Trophoblast cell (in vitro differentiated cells and primary cell): ENCODE data around the gene AGPS.

Experiments
- DNase-seq, 2 donors: peaks; one replicate each; pipeline ENCODE4 v3.0.0-alpha.2; 2016
- H2AFZ ChIP-seq: 2 replicates; pipeline ENCODE4 v1.6.1; 2013; ENCODE audit warnings: low read length, moderate library complexity, mild to moderate bottlenecking; ENCODE audit not compliant: insufficient read depth, poor library complexity
- H2AK5ac ChIP-seq: 2 replicates; pipeline ENCODE4 v1.6.1; 2013; ENCODE audit warnings: mild to moderate bottlenecking, low read length
- H2BK120ac ChIP-seq: 2 replicates; pipeline ENCODE4 v1.6.1; 2013; ENCODE audit warnings: low read length, mild to moderate bottlenecking, moderate library complexity; ENCODE audit not compliant: insufficient read depth, poor library complexity
- H2BK12ac ChIP-seq: 2 replicates; pipeline ENCODE4 v1.6.1; 2013; ENCODE audit warnings: mild to moderate bottlenecking, low read length, moderate library complexity
- H2BK5ac ChIP-seq: 2 replicates; pipeline ENCODE4 v1.6.1; 2013; ENCODE audit warnings: low read length, low read depth, moderate library complexity, mild to moderate bottlenecking; ENCODE audit not compliant: poor library complexity
- H3K14ac ChIP-seq: 2 replicates; pipeline ENCODE4 v1.6.1; 2013; ENCODE audit warnings: mild to moderate bottlenecking, low read length
- H3K18ac ChIP-seq: 2 replicates; pipeline ENCODE4 v1.6.1; 2013; ENCODE audit warnings: mild to moderate bottlenecking, low read length
- H3K23ac ChIP-seq: 2 replicates; pipeline ENCODE4 v1.6.1; 2013; ENCODE audit warnings: low read length
- H3K27ac ChIP-seq: 2 replicates; pipeline ENCODE4 v1.5.1; 2013; ENCODE audit warnings: low read depth, mild to moderate bottlenecking, inconsistent platforms, low read length, moderate library complexity
- H3K27me3 ChIP-seq: 2 replicates; pipeline ENCODE4 v1.6.1; 2013; ENCODE audit warnings: inconsistent platforms, mild to moderate bottlenecking, low read length, moderate library complexity; ENCODE audit not compliant: insufficient read depth
- H3K36me3 ChIP-seq, 2 experiments: 1 replicate in 1 of 2; 2 replicates in 1 of 2; pipeline ENCODE4 v1.6.1; 2013; ENCODE audit warnings: low read length in 2 of 2, mild to moderate bottlenecking in 2 of 2, moderate library complexity in 1 of 2; ENCODE audit not compliant: insufficient read depth in 2 of 2, control insufficient read depth in 1 of 2
- H3K4ac ChIP-seq: 2 replicates; pipeline ENCODE4 v1.6.1; 2013; ENCODE audit warnings: low read depth, mild to moderate bottlenecking, low read length, moderate library complexity
- H3K4me1 ChIP-seq, 2 experiments: 1 replicate in 1 of 2; 2 replicates in 1 of 2; pipeline ENCODE4 v1.6.1; 2013; ENCODE audit warnings: low read length in 2 of 2, mild to moderate bottlenecking in 2 of 2, moderate library complexity in 1 of 2; ENCODE audit not compliant: insufficient read depth in 2 of 2, control insufficient read depth in 1 of 2
- H3K4me2 ChIP-seq: 2 replicates; pipeline ENCODE4 v1.6.1; 2013; ENCODE audit warnings: inconsistent platforms, mild to moderate bottlenecking, low read length, moderate library complexity
- H3K4me3 ChIP-seq: 2 replicates; pipeline ENCODE4 v1.5.1; 2013; ENCODE audit warnings: mild to moderate bottlenecking, low read depth, low read length, inconsistent platforms
- H3K79me1 ChIP-seq: one replicate; pipeline ENCODE4 v1.6.1; 2013; ENCODE audit warnings: low read length
- H3K79me2 ChIP-seq: 2 replicates; pipeline ENCODE4 v1.6.1; 2013; ENCODE audit warnings: low read length, mild to moderate bottlenecking; ENCODE audit not compliant: control insufficient read depth, insufficient read depth, poor library complexity
- H3K9ac ChIP-seq: 2 replicates; pipeline ENCODE4 v1.6.1; 2013; ENCODE audit warnings: mild to moderate bottlenecking, low read length
- H3K9me3 ChIP-seq: 2 replicates; pipeline ENCODE4 v1.6.1; 2013; ENCODE audit warnings: low read depth, mild to moderate bottlenecking, control low read depth, inconsistent platforms, low read length; ENCODE audit not compliant: insufficient read depth
- H4K12ac ChIP-seq: 2 replicates; pipeline ENCODE4 v1.6.1; 2013; ENCODE audit warnings: low read depth, mild to moderate bottlenecking, low read length, moderate library complexity
- H4K8ac ChIP-seq: 2 replicates; pipeline ENCODE4 v1.6.1; 2013; ENCODE audit warnings: low read depth, mild to moderate bottlenecking, low read length, moderate library complexity
- H4K91ac ChIP-seq: one replicate; pipeline ENCODE4 v1.6.1; 2013; ENCODE audit warnings: low read depth, mild to moderate bottlenecking, low read length, moderate library complexity
- WGBS: extraction: QIAGEN DNeasy Blood & Tissue Kit; methylation state at CpG from one replicate; pipeline ENCODE4 v1.1.7; 2013; ENCODE audit warnings: missing lambda C conversion rate; ENCODE audit not compliant: insufficient read length, insufficient coverage; ENCODE audit errors: extremely low coverage; 5-methylcytosine and 5-hydroxymethylcytosine counted together

The AGPS gene

DNA sequence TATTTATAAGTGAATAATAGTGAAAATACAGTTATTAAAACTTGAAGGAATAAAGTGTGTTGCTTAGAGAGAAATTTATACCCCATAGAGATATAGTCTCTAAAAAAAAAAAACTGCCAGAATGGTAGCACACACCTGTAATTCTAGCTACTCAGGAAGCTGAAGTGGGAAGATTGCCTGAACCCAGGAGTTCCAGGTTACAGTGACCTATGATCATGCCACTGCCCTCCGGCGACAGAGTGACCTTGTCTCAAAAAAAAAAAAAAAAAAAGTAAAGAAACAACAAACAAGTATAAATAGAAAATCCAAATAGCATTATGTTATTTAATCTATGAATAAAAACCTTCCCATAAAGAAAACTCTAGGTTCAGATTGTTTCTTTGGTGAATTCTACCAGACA, 7.4 kb upstream of the AGPS start:
- Histone ChIP-seq H3K4ac (no peak overlapping the region), H2BK5ac (no peak overlapping the region), H3K18ac (no peak overlapping the region), H2AK5ac (no peak overlapping the region), H3K79me2 (no peaks in the 10 kb centered on the region), H3K4me3 (no peak overlapping the region), H3K79me1 (no peaks in the 10 kb centered on the region), H3K4me1 (no peaks in the 10 kb centered on the region), H3K9ac (no peak overlapping the region), H3K27me3 (no peaks in the 10 kb centered on the region), H2AFZ (no peak overlapping the region), H2BK120ac (no peak overlapping the region), H2BK12ac (no peak overlapping the region), H4K8ac (no peak overlapping the region), H3K9me3 (no peaks in the 10 kb centered on the region), H3K36me3 (no peaks in the 10 kb centered on the region), H3K14ac (no peak overlapping the region), H3K27ac (no peak overlapping the region), H3K4me2 (no peak overlapping the region), H4K91ac (no peak overlapping the region), H3K23ac (no peak overlapping the region), H4K12ac (no peak overlapping the region)
- WGBS: no CpG with 5 or more reads among the region's 2 CpGs
- no peak for DNase-seq

DNA sequence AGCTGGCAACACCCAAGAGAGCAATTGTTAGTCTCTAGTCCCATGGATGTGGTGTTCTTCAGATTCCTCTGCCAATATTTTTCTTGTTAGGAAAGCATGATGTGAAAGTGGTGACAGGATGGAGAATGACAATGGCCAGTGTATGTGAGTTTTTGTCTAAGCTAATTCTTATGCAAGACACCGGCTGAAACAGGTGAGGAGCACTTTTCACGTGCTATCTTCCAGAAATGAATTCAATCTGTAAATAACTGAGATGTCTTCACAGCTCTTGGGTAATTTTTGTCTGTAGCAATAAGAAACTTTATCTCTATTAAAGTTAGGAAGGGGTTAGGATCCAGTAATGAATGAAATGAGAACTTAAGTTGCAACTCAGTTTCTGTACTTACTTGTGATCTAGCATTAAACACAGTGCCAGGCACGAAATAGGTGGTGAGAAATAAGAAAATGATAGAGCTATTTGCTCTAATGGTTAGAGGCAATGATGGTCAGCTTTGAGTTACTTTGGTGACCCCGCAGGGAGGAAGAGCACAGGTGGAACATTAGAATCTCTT, 676 bp upstream of the AGPS start:
- peaks cover 10% of the 10 kb centered on the region for H3K79me1 ChIP-seq
- H3K18ac ChIP-seq: no peak overlapping the region
- no peaks in the 10 kb centered on the region for H3K9me3 ChIP-seq
- H3K4ac ChIP-seq: no peak overlapping the region
- no peak overlapping the region for H2AK5ac ChIP-seq
- H3K36me3 ChIP-seq: no peaks in the 10 kb centered on the region
- H3K79me2 ChIP-seq: peaks cover 9% of the 10 kb centered on the region
- H3K9ac ChIP-seq: peak overlapping the region; percentile 21
- H3K23ac ChIP-seq: no peak overlapping the region
- peak overlapping the region; percentile 100 for H2AFZ ChIP-seq
- peak overlapping the region; percentile 76 for H3K4me2 ChIP-seq
- H4K8ac ChIP-seq: peak overlapping the region; percentile 90
- H2BK120ac ChIP-seq: no peak overlapping the region
- no peak overlapping the region for H2BK5ac ChIP-seq
- WGBS: no CpG with 5 or more reads among the region's 4 CpGs
- H4K91ac ChIP-seq: peak overlapping the region; percentile 73
- H3K4me1 ChIP-seq: peaks cover 4 to 6% of the 10 kb centered on the region in 2 experiments
- peak overlapping the region; percentile 92 for H3K14ac ChIP-seq
- H3K27ac ChIP-seq: no peak overlapping the region
- DNase-seq: peak in 1 of 2 donors; percentile 31
- peak overlapping the region; percentile 95 for H3K4me3 ChIP-seq
- H2BK12ac ChIP-seq: no peak overlapping the region
- H3K27me3 ChIP-seq: no peaks in the 10 kb centered on the region
- H4K12ac ChIP-seq: peak overlapping the region; percentile 100

DNA sequence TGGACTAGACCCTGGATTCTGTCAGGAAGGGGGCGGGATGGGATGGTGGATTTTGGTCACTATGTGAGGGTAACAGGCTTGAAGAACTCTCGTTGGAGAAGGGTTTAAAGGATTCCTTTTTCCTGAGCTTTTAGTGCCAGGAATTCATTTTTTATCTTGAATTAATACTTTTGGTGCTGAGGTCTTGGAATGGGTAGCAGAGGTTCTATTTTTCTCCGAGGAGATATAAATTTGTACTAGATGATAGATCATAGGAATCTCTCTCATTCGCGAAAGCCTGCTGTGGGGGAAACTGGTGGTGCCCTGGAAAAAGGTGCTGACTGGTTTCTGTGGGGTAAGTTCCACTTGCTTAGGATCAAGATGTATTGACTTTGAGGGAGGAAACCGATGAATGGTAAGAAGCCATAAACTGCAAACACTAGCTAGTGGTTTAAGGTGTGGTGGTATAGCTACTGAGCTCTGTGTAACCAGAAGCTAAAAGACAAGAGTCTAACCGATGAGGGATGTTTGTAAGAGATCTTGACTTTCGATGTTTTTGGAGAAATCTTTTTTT, 706 bp downstream of the AGPS start:
- Histone ChIP-seq H3K36me3 (peaks cover 0 to 4% of the 10 kb centered on the region in 2 experiments), H2BK12ac (no peak overlapping the region), H2BK120ac (peak overlapping the region; percentile 50), H3K14ac (peak overlapping the region; percentile 68), H3K27me3 (no peaks in the 10 kb centered on the region), H3K18ac (peak overlapping the region; percentile 60), H3K4ac (peak overlapping the region; percentile 63), H3K9ac (peak overlapping the region; percentile 94), H3K23ac (no peak overlapping the region), H3K4me1 (peaks cover 6 to 9% of the 10 kb centered on the region in 2 experiments), H3K79me1 (peaks cover 14% of the 10 kb centered on the region), H4K8ac (peak overlapping the region; percentile 90), H2BK5ac (no peak overlapping the region), H4K12ac (peak overlapping the region; percentile 56), H3K27ac (no peak overlapping the region), H3K79me2 (peaks cover 12% of the 10 kb centered on the region), H4K91ac (peak overlapping the region; percentile 73), H3K4me2 (peak overlapping the region; percentile 76), H2AK5ac (peak overlapping the region; percentile 19), H2AFZ (peak overlapping the region; percentile 100), H3K9me3 (no peaks in the 10 kb centered on the region), H3K4me3 (peak overlapping the region; percentile 95)
- DNase-seq: no peak
- WGBS: no CpG with 5 or more reads among the region's 8 CpGs

DNA sequence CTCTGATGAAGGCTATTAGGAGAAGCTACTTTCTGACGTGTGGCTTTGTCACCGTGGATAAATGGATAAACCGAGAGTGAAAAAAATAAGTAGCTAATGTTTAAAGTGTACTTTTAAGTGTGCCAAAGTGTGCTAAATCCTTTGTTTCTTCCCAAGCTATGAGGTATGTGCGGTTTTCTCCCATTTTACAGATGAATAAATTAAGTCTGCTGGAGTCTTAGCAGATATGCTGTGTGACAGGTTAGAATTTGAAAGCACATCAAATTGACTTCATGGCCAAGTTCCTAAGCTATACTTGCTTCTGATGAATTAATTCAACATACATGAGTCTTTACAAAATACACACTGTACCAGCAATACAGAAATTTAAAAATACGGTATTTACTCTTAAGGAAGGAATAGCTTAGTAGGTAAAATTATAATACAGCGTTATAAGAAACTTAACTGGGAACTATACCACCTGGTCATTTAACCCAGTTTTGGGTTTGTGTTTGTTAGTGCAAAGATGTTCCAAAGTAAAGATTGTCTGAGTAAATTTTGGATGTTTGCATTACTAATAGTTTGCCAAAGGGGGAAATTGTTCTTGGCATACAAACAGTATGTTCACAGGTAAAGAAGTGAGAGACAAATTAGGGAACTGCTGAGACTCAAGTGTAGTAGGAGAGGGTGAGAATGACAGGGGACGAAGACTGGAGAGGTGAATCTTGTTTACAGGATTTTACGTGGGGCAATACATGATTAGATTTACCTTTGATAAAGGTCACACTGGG, 1.4 kb downstream of the AGPS start:
- no peak overlapping the region for H4K91ac ChIP-seq
- peaks cover 14% of the 10 kb centered on the region for H3K79me1 ChIP-seq
- H2AFZ ChIP-seq: no peak overlapping the region
- H4K12ac ChIP-seq: no peak overlapping the region
- no peak overlapping the region for H3K4ac ChIP-seq
- no peak overlapping the region for H3K9ac ChIP-seq
- peaks cover 0 to 4% of the 10 kb centered on the region in 2 experiments for H3K36me3 ChIP-seq
- WGBS: no CpG with 5 or more reads among the region's 8 CpGs
- no peak for DNase-seq
- H2BK5ac ChIP-seq: no peak overlapping the region
- no peaks in the 10 kb centered on the region for H3K27me3 ChIP-seq
- no peak overlapping the region for H2AK5ac ChIP-seq
- no peaks in the 10 kb centered on the region for H3K9me3 ChIP-seq
- no peak overlapping the region for H2BK12ac ChIP-seq
- peak overlapping the region; percentile 76 for H3K4me2 ChIP-seq
- no peak overlapping the region for H3K4me3 ChIP-seq
- no peak overlapping the region for H3K18ac ChIP-seq
- H3K23ac ChIP-seq: peak overlapping the region; percentile 79
- no peak overlapping the region for H3K14ac ChIP-seq
- peaks cover 6 to 9% of the 10 kb centered on the region in 2 experiments for H3K4me1 ChIP-seq
- no peak overlapping the region for H2BK120ac ChIP-seq
- no peak overlapping the region for H3K27ac ChIP-seq
- no peak overlapping the region for H4K8ac ChIP-seq
- peaks cover 12% of the 10 kb centered on the region for H3K79me2 ChIP-seq
